HG02943 (cell line): ENCODE results near the gene LIPC.

Experiments
- ATAC-seq: cut with Tn5 transposase; IDR thresholded peaks from one replicate; pipeline ENCODE4 v1.9.1; 2021; ENCODE audit warnings: mild to moderate bottlenecking, low read depth, moderate library complexity; ENCODE audit not compliant: unreplicated experiment

LIPC gene

GRCh38 chr15:58404722-58405121 is 27.1 kb upstream of the LIPC start:
- no peak for ATAC-seq

- no peak for ATAC-seq
Measured at GRCh38 chr15:58405865-58406264, 25.9 kb upstream of the LIPC start.

- ATAC-seq = no peak
Measured at GRCh38 chr15:58406811-58407210, 25.0 kb upstream of the LIPC start.

- no peak for ATAC-seq
Measured at GRCh38 chr15:58407236-58407775, 24.5 kb upstream of the LIPC start.

GRCh38 chr15:58407778-58408177 is 24.0 kb upstream of the LIPC start:
- no peak for ATAC-seq

GRCh38 chr15:58409861-58410260 is 21.9 kb upstream of the LIPC start:
- no peak for ATAC-seq

- no peak for ATAC-seq
Measured at GRCh38 chr15:58410353-58410752, 21.4 kb upstream of the LIPC start.

GRCh38 chr15:58413253-58413652 is 18.5 kb upstream of the LIPC start:
- ATAC-seq = no peak

- no peak for ATAC-seq
Measured at GRCh38 chr15:58415636-58416035, 16.2 kb upstream of the LIPC start.

- no peak for ATAC-seq
Measured at GRCh38 chr15:58416963-58417362, 14.8 kb upstream of the LIPC start.

GRCh38 chr15:58418135-58418534 is 13.7 kb upstream of the LIPC start:
- ATAC-seq = no peak

GRCh38 chr15:58419803-58420524 is 11.8 kb upstream of the LIPC start:
- ATAC-seq = no peak

GRCh38 chr15:58420579-58421043 is 11.2 kb upstream of the LIPC start:
- no peak for ATAC-seq

GRCh38 chr15:58423205-58423604 is 8.6 kb upstream of the LIPC start:
- no peak for ATAC-seq

GRCh38 chr15:58423831-58424608 is 7.8 kb upstream of the LIPC start:
- no peak for ATAC-seq

- ATAC-seq = no peak
Measured at GRCh38 chr15:58424722-58425121, 7.1 kb upstream of the LIPC start.

GRCh38 chr15:58425185-58425584 is 6.6 kb upstream of the LIPC start:
- ATAC-seq = no peak

- no peak for ATAC-seq
Measured at GRCh38 chr15:58425834-58426233, 6.0 kb upstream of the LIPC start.

GRCh38 chr15:58426501-58426900 is 5.3 kb upstream of the LIPC start:
- no peak for ATAC-seq

- ATAC-seq = no peak
Measured at GRCh38 chr15:58427987-58428386, 3.8 kb upstream of the LIPC start.

GRCh38 chr15:58430224-58430787 is 1.5 kb upstream of the LIPC start:
- no peak for ATAC-seq
